Tibial artery (tissue), 4 donors: ENCODE data around the gene ROBO1.
A peak's percentile ranks its signal among the peaks of the same experiment; 100 is the strongest.

ENCODE experiments used
- DNase-seq, 2 donors: peaks; one replicate each; pipeline ENCODE4 v3.0.0-alpha.2; 2019
- H3K27ac ChIP-seq, 2 donors: fragments of 200-600 bp; sonication (generic) in 1 of 2; 1 replicate in 1 of 2; 2 replicates in 1 of 2; pipeline ENCODE4 v1.5.1; 2018 to 2019; ENCODE audit warnings: mild to moderate bottlenecking in 1 of 2
- H3K27me3 ChIP-seq, 2 donors: fragments of 200-600 bp; sonication (generic) in 1 of 2; one replicate each; pipeline versions ENCODE4 v1.5.1 to v1.6.0; 2016 to 2019
- H3K36me3 ChIP-seq, 3 donors: fragments of 200-600 bp; sonication (generic) in 2 of 3; one replicate each; pipeline ENCODE4 v1.5.1; 2016 to 2019; ENCODE audit warnings: mild to moderate bottlenecking in 2 of 3
- H3K4me1 ChIP-seq, 4 donors: fragments of 200-600 bp; sonication (generic) in 2 of 4; 1 replicate in 3 of 4; 2 replicates in 1 of 4; pipeline ENCODE4 v1.5.1; 2016 to 2019
- H3K4me3 ChIP-seq, 2 donors: fragments of 200-600 bp; sonication (generic) in 1 of 2; 1 replicate in 1 of 2; 2 replicates in 1 of 2; pipeline ENCODE4 v1.5.1; 2018 to 2019; ENCODE audit warnings: mild to moderate bottlenecking in 2 of 2
- H3K9me3 ChIP-seq, 3 donors: fragments of 200-600 bp; sonication (generic) in 1 of 3; one replicate each; pipeline ENCODE4 v1.5.1; 2016 to 2019
- intact Hi-C: fragments of 100-400 bp; cut with DNase I; formaldehyde crosslinking; loops from one replicate; pipeline ENCODE4 v1.15.0; 2023; ENCODE audit warnings: low total_unique reads
- TF ChIP-seq, protein P1 (sequence below), 2 experiments: fragments of 200-600 bp in 1 of 2; fragments of 450-650 bp in 1 of 2; IDR thresholded peaks; one replicate each; pipeline ENCODE4 v1.5.1; 2017 to 2019; ENCODE audit warnings: antibody characterized with exemption in 2 of 2, mild to moderate bottlenecking in 1 of 2, moderate library complexity in 1 of 2

The ROBO1 gene

DNA sequence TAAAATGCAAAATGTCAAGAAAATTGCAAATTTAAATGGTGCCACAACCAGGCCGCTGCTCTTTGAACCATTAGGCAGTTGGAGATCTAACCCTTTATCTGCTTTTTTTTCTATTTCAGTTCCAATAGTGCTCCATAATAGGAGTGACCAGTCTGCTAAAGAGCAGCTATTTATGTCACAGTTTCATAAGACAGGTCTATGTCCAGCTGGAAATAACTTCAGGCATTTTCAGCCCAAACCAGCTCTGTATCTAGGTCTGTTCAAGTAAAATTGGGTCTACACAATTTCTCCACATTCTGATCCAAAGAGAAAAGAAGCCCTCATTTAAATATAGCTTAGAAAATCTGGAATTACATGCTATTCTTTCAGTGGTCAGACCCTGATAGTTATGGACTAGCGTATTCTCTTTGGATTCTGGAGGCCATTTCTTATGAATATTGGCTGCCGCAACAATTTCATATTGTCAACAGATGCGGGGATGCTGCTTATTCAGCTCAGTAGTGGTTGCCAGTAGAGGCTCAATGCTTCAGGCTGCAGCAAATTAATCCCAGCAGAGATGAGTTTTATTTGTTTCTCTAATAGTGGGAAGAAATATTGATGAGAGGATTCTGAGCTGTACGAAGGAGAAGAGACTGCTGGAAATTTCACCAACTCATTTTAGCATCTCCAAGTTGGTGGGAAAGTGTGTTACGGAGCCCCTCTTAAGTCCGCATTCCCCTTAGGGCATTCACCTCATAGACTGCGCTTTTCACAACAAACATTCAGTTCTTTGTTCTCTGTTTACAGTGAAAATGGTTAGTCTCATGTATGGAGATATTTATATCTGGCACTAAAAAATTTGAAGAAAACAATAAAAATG is 887.0 kb downstream of the ROBO1 start:
- Histone ChIP-seq H3K27me3 (no peaks in the 10 kb centered on the region), H3K4me3 (peak overlapping the region in 1 of 2 donors; percentile 2), H3K9me3 (no peaks in the 10 kb centered on the region), H3K27ac (peak overlapping the region; percentile 56 to 64), H3K36me3 (no peaks in the 10 kb centered on the region), H3K4me1 (peaks cover 0 to 43% (median 5%) of the 10 kb centered on the region in 4 donors)
- DNase-seq, result no peak
- intact Hi-C loops, result no loop called here
- TF ChIP-seq, protein P1, sequence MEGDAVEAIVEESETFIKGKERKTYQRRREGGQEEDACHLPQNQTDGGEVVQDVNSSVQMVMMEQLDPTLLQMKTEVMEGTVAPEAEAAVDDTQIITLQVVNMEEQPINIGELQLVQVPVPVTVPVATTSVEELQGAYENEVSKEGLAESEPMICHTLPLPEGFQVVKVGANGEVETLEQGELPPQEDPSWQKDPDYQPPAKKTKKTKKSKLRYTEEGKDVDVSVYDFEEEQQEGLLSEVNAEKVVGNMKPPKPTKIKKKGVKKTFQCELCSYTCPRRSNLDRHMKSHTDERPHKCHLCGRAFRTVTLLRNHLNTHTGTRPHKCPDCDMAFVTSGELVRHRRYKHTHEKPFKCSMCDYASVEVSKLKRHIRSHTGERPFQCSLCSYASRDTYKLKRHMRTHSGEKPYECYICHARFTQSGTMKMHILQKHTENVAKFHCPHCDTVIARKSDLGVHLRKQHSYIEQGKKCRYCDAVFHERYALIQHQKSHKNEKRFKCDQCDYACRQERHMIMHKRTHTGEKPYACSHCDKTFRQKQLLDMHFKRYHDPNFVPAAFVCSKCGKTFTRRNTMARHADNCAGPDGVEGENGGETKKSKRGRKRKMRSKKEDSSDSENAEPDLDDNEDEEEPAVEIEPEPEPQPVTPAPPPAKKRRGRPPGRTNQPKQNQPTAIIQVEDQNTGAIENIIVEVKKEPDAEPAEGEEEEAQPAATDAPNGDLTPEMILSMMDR (IDR thresholded peaks at IDR 0.05), result no peak

- no peaks in the 10 kb centered on the region for H3K9me3 ChIP-seq
- peaks cover 0 to 50% (median 5%) of the 10 kb centered on the region in 4 donors for H3K4me1 ChIP-seq
- TF ChIP-seq, protein P1 (IDR thresholded peaks at IDR 0.05), result no peak
- no peak for DNase-seq
- no peaks in the 10 kb centered on the region for H3K36me3 ChIP-seq
- H3K27ac ChIP-seq, result peak overlapping the region in 1 of 2 donors; percentile 64
- no peaks in the 10 kb centered on the region for H3K27me3 ChIP-seq
- no peak overlapping the region for H3K4me3 ChIP-seq
- intact Hi-C loops, result no loop called here
Observed at GRCh38 chr3:78879295-78879860, 888.4 kb downstream of the ROBO1 start.

- H3K4me3 ChIP-seq, result no peak overlapping the region
- peaks cover 0 to 50% (median 5%) of the 10 kb centered on the region in 4 donors for H3K4me1 ChIP-seq
- TF ChIP-seq, protein P1 (IDR thresholded peaks at IDR 0.05), result no peak
- intact Hi-C loops, result no loop called here
- H3K9me3 ChIP-seq, result no peaks in the 10 kb centered on the region
- no peaks in the 10 kb centered on the region for H3K27me3 ChIP-seq
- no peaks in the 10 kb centered on the region for H3K36me3 ChIP-seq
- no peak for DNase-seq
- H3K27ac ChIP-seq, result no peak overlapping the region
Observed at GRCh38 chr3:78878789-78879188, 889.0 kb downstream of the ROBO1 start.

- Histone ChIP-seq H3K9me3 (no peaks in the 10 kb centered on the region), H3K4me1 (peaks cover 0 to 50% (median 5%) of the 10 kb centered on the region in 4 donors), H3K36me3 (no peaks in the 10 kb centered on the region), H3K4me3 (no peak overlapping the region), H3K27ac (no peak overlapping the region), H3K27me3 (no peaks in the 10 kb centered on the region)
- TF ChIP-seq, protein P1 (IDR thresholded peaks at IDR 0.05), result no peak
- DNase-seq, result no peak
- intact Hi-C loops, result no loop called here
Observed at GRCh38 chr3:78878011-78878410, 889.8 kb downstream of the ROBO1 start.

GRCh38 chr3:78875851-78876250 is 891.9 kb downstream of the ROBO1 start:
- intact Hi-C loops, result no loop called here
- TF ChIP-seq, protein P1 (IDR thresholded peaks at IDR 0.05), result no peak
- H3K4me1 ChIP-seq, result peaks cover 0 to 40% (median 3%) of the 10 kb centered on the region in 4 donors

More at GRCh38 chr3:78875851-78876250, 891.9 kb downstream of the ROBO1 start:
- H3K36me3 ChIP-seq, result no peaks in the 10 kb centered on the region
- H3K4me3 ChIP-seq, result no peak overlapping the region
- DNase-seq, result no peak
- H3K27me3 ChIP-seq, result no peaks in the 10 kb centered on the region
- no peaks in the 10 kb centered on the region for H3K9me3 ChIP-seq
- H3K27ac ChIP-seq, result peak overlapping the region in 1 of 2 donors; percentile 40
